GM12878 (cell line): ENCODE measurements around the gene MAP2K1. TPM values are rescaled to one million over a fixed set of nuclear protein-coding genes. Genes with fewer than 3 reads are reported as not detected.

Source experiments
- ATAC-seq: fragments of 200-7000 bp; cut with Tn5 transposase; 3 replicates; pipeline ENCODE4 v1.9.1; 2020; ENCODE audit warnings: mild to moderate bottlenecking, moderate library complexity
- BruUV-seq: library from RNA; stranded (reverse); fragments of 400-500 nt; replicated peaks from 2 replicates; lab custom pipeline; 2021; lab: Mats Ljungman, UMichigan
- CTCF ChIA-PET: fragments of 300-600 bp; sonication (Branson Sonifier 250); formaldehyde crosslinking; extraction: SDS; loops from one replicate; lab custom pipeline; 2021; ENCODE audit warnings: inconsistent platforms; lab: Yijun Ruan, JAX
- POLR2A ChIA-PET: fragments of 350-600 bp; formaldehyde crosslinking; extraction: SDS; loops from one replicate; lab custom pipeline; 2021; ENCODE audit warnings: inconsistent platforms; lab: Charles Lee
- RAD21 ChIA-PET: fragments of 300-600 bp; sonication (Branson Sonifier 250); formaldehyde crosslinking; loops from one replicate; lab custom pipeline; 2023; ENCODE audit warnings: antibody characterized with exemption; ENCODE audit not compliant: unreplicated experiment; lab: Charles Lee
- SMC1A ChIA-PET: fragments of 300-600 bp; sonication (Branson Sonifier 250); formaldehyde crosslinking; loops from one replicate; lab custom pipeline; 2023; ENCODE audit not compliant: unreplicated experiment, uncharacterized antibody; lab: Charles Lee
- DNase-seq: peaks from one replicate; pipeline ENCODE4 v3.0.0-alpha.2; 2011; ENCODE audit warnings: low read depth, low spot score
- FAIRE-seq: peaks from 3 replicates; lab custom pipeline; 2011; peaks lifted over from hg19 to GRCh38; lab: Jason Lieb, UNC
- H2AFZ ChIP-seq: 2 replicates; pipeline ENCODE4 v1.6.0; 2011; ENCODE audit warnings: low read depth, low read length, control low read depth; ENCODE audit not compliant: control insufficient read depth
- H3K27ac ChIP-seq: 2 replicates; pipeline ENCODE4 v1.5.1; 2011; ENCODE audit warnings: control low read depth; ENCODE audit not compliant: control insufficient read depth, insufficient read depth
- H3K27me3 ChIP-seq, 2 experiments: replicated peaks in 1 of 2; 2 replicates each; pipeline versions ENCODE4 v1.6.0 to v1.6.1; 2011; ENCODE audit warnings: low read length in 1 of 2; ENCODE audit not compliant: control insufficient read depth in 2 of 2, insufficient read depth in 2 of 2
- H3K36me3 ChIP-seq, 2 experiments: 2 replicates each; pipeline ENCODE4 v1.5.1; 2011; ENCODE audit warnings: low read length in 1 of 2; ENCODE audit not compliant: control insufficient read depth in 2 of 2, insufficient read depth in 2 of 2
- H3K4me1 ChIP-seq: 2 replicates; pipeline ENCODE4 v1.6.1; 2011; ENCODE audit warnings: mild to moderate bottlenecking, low read length, moderate library complexity, mixed read lengths; ENCODE audit not compliant: control insufficient read depth, insufficient read depth
- H3K4me2 ChIP-seq: 2 replicates; pipeline ENCODE4 v1.6.0; 2011; ENCODE audit warnings: control low read depth; ENCODE audit not compliant: control insufficient read depth, insufficient read depth
- H3K4me3 ChIP-seq: fragments of 200-600 bp; sonication (generic); 2 replicates; pipeline ENCODE4 v1.5.1; 2016
- H3K79me2 ChIP-seq: 2 replicates; pipeline ENCODE4 v1.6.0; 2011; ENCODE audit warnings: low read length; ENCODE audit not compliant: control insufficient read depth, insufficient read depth
- H3K9ac ChIP-seq: 2 replicates; pipeline ENCODE4 v1.8.0; 2011; ENCODE audit warnings: low read length, control low read depth, mixed read lengths; ENCODE audit not compliant: control insufficient read depth, insufficient read depth
- H3K9me3 ChIP-seq: replicated peaks from 3 replicates; pipeline ENCODE4 v1.5.1; 2011; ENCODE audit warnings: mild to moderate bottlenecking, low read length; ENCODE audit not compliant: control insufficient read depth, insufficient read depth
- H4K20me1 ChIP-seq: 2 replicates; pipeline ENCODE4 v1.6.0; 2011; ENCODE audit not compliant: control insufficient read depth, insufficient read depth
- BMI1 ChIP-seq: fragments of 450-650 bp; IDR thresholded peaks from 2 replicates; pipeline ENCODE4 v1.6.1; 2016; ENCODE audit warnings: mild to moderate bottlenecking, moderate library complexity, borderline replicate concordance
- FOXK2 ChIP-seq: fragments of 450-650 bp; IDR thresholded peaks from 2 replicates; pipeline ENCODE4 v1.6.1; 2017; ENCODE audit warnings: mild to moderate bottlenecking, moderate library complexity
- SIN3A ChIP-seq: IDR thresholded peaks from 2 replicates; pipeline ENCODE4 v1.6.1; 2012; ENCODE audit warnings: low read depth, low read length, improper control_type of control experiment
- TCF12 ChIP-seq: IDR thresholded peaks from 2 replicates; pipeline ENCODE4 v1.6.1; 2011; ENCODE audit warnings: low read depth, mild to moderate bottlenecking, low read length
- ZNF217 ChIP-seq: fragments of 450-650 bp; IDR thresholded peaks from 2 replicates; pipeline ENCODE4 v1.6.1; 2017; ENCODE audit warnings: antibody characterized with exemption, mild to moderate bottlenecking
- WGBS: methylation state at CpG from one replicate; pipeline ENCODE4 v1.1.6; 2016; ENCODE audit warnings: low lambda C conversion rate; ENCODE audit not compliant: insufficient replicate concordance, insufficient coverage; ENCODE audit errors: missing lambda C conversion rate; 5-methylcytosine and 5-hydroxymethylcytosine counted together
- in situ Hi-C: fragments of 300-500 bp; cut with MboI; formaldehyde crosslinking; loops from 9 replicates; pipeline ENCODE4 v1.14.3; 2018; ENCODE audit warnings: mixed read lengths
- intact Hi-C: fragments of 100-400 bp; cut with micrococcal nuclease; formaldehyde crosslinking; loops from one replicate; pipeline ENCODE4 v1.14.2; 2022; ENCODE audit not compliant: unreplicated experiment
- polyA plus RNA-seq, 11 experiments: library from polyadenylated mRNA; depleted of rRNA in 4 of 11; unstranded in 6 of 11; stranded (reverse) in 5 of 11; fragments of >200 nt; fragmentation: Nextera tagmentation in 4 of 11; fragmentation: Illumina TruSeq in 1 of 11; extraction: Ambion mirVana in 4 of 11; extraction: Trizol in 1 of 11; gene quantifications; 1 replicate in 1 of 11; 2 replicates in 10 of 11; pipeline versions ENCODE4 v1.2.1 to v1.2.3, GENCODE V29; 2011 to 2016; ENCODE audit warnings: inconsistent platforms in 2 of 11, missing spikeins in 2 of 11, low read depth in 1 of 11
- total RNA-seq, 4 experiments: library from RNA; depleted of rRNA in 3 of 4; stranded (reverse); fragments of >200 nt in 3 of 4; fragmentation: Illumina TruSeq in 1 of 4; extraction: Trizol in 1 of 4; gene quantifications; 2 replicates each; pipeline versions ENCODE4 v1.2.1 to v1.2.3, GENCODE V29; 2013 to 2021
- TF ChIP-seq, protein P1 (sequence below): fragments of 150-350 bp; IDR thresholded peaks from 2 replicates; pipeline ENCODE4 v1.6.1; 2016; ENCODE audit warnings: low read depth, low read length

Gene MAP2K1
- total and polyA plus RNA-seq, 10 of the 15 experiments (the other 5 are each of a cell fraction or from before 2014, with no cell fraction given): 11.2 to 112 (median 56.6) TPM

DNA sequence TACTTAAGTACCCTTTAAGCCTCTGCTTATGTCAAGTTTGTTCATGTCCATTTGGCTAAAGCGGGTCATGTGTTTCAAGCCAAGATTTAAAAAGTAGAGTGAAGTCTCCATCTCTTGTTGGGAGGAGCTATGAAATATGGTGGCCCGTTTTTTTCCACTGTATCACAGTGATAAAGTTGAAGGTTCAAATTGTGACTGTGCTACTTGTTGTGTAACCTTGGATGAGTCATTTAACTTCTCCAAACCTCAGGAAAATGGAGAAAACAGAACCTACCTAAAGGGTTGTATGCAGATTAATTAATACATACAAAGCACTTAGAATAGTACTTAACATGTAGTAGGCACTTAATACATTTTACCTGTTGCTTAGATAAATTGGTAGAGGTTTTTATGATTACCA lies 67.4 kb downstream of the MAP2K1 start:
- 92% methylated on average over 2 of the region's 2 CpGs for WGBS

More for the DNA sequence above, 67.4 kb downstream of the MAP2K1 start:
- Histone ChIP-seq H3K79me2 (no peaks in the 10 kb centered on the region), H4K20me1 (no peaks in the 10 kb centered on the region), H3K27ac (no peak overlapping the region), H3K4me1 (no peaks in the 10 kb centered on the region), H3K9me3 (no peaks in the 10 kb centered on the region; the same call in 2 of the 3 replicates), H3K4me3 (no peak overlapping the region), H3K36me3 (peaks cover 2 to 8% of the 10 kb centered on the region in 2 experiments; a peak in 2 of 4 replicates), H3K9ac (no peak overlapping the region), H2AFZ (no peak overlapping the region), H3K27me3 (no peaks in the 10 kb centered on the region), H3K4me2 (no peak overlapping the region)
- in situ Hi-C loops: no loop called here
- POLR2A ChIA-PET: interaction anchor here (0.6 kb wide), 1 partner anchor 30 kb away, joined by 6 read pairs; no protein-coding TSS in a partner anchor
- TF ChIP-seq SIN3A (no peak), BMI1 (no peak), ZNF217 (no peak), FOXK2 (no peak), TCF12 (no peak)
- TF ChIP-seq, protein P1, sequence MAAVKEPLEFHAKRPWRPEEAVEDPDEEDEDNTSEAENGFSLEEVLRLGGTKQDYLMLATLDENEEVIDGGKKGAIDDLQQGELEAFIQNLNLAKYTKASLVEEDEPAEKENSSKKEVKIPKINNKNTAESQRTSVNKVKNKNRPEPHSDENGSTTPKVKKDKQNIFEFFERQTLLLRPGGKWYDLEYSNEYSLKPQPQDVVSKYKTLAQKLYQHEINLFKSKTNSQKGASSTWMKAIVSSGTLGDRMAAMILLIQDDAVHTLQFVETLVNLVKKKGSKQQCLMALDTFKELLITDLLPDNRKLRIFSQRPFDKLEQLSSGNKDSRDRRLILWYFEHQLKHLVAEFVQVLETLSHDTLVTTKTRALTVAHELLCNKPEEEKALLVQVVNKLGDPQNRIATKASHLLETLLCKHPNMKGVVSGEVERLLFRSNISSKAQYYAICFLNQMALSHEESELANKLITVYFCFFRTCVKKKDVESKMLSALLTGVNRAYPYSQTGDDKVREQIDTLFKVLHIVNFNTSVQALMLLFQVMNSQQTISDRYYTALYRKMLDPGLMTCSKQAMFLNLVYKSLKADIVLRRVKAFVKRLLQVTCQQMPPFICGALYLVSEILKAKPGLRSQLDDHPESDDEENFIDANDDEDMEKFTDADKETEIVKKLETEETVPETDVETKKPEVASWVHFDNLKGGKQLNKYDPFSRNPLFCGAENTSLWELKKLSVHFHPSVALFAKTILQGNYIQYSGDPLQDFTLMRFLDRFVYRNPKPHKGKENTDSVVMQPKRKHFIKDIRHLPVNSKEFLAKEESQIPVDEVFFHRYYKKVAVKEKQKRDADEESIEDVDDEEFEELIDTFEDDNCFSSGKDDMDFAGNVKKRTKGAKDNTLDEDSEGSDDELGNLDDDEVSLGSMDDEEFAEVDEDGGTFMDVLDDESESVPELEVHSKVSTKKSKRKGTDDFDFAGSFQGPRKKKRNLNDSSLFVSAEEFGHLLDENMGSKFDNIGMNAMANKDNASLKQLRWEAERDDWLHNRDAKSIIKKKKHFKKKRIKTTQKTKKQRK: no peak
- no peak for ATAC-seq
- BruUV-seq: no TSS peak
- CTCF ChIA-PET: interaction anchor here (1.7 to 3.0 kb wide), 2 partner anchors 13 to 44 kb away, joined by 4 to 8 read pairs; no protein-coding TSS in a partner anchor
- no peak for FAIRE-seq
- DNase-seq: no peak
- RAD21 ChIA-PET: no interaction called here
- intact Hi-C loops: no loop called here
- SMC1A ChIA-PET: no interaction called here
